Left lung (tissue), 10 donors: Measurements from ENCODE around the gene ZNF91. TPM values are rescaled to one million over a fixed set of nuclear protein-coding genes. Genes with fewer than 3 reads are reported as not detected.

Experiments used
- ATAC-seq: fragments of 200-7000 bp; cut with Tn5 transposase; one replicate; pipeline ENCODE4 v1.9.1; 2020; ENCODE audit warnings: moderate library complexity
- DNase-seq, 4 donors: peaks; one replicate each; pipeline ENCODE4 v3.0.0-alpha.2; 2013 to 2020
- H3K27ac ChIP-seq, 2 donors: fragments of 200-600 bp; sonication (generic) in 1 of 2; one replicate each; pipeline versions ENCODE4 v1.5.0 to v1.8.0; 2020 to 2021
- H3K27me3 ChIP-seq, 2 donors: fragments of 200-600 bp; sonication (generic) in 1 of 2; one replicate each; pipeline versions ENCODE4 v1.5.0 to v1.8.0; 2020 to 2021
- H3K36me3 ChIP-seq, 2 donors: fragments of 200-600 bp; sonication (generic) in 1 of 2; one replicate each; pipeline versions ENCODE4 v1.5.0 to v1.8.0; 2020 to 2021
- H3K4me1 ChIP-seq, 2 donors: fragments of 200-600 bp; one replicate each; pipeline ENCODE4 v1.8.0; 2021
- H3K4me3 ChIP-seq, 2 donors: fragments of 200-600 bp; sonication (generic) in 1 of 2; one replicate each; pipeline versions ENCODE4 v1.5.0 to v1.8.0; 2020 to 2021; ENCODE audit warnings: mild to moderate bottlenecking in 1 of 2
- H3K9me3 ChIP-seq, 2 donors: fragments of 200-600 bp; sonication (generic) in 1 of 2; one replicate each; pipeline versions ENCODE4 v1.5.0 to v1.8.0; 2020 to 2021
- CTCF ChIP-seq, 2 donors: fragments of 200-600 bp; sonication (generic) in 1 of 2; IDR thresholded peaks; one replicate each; pipeline versions ENCODE4 v1.5.0 to v1.8.0; 2021; ENCODE audit warnings: antibody characterized with exemption in 2 of 2
- intact Hi-C, 2 donors: fragments of 100-400 bp; cut with DNase I; formaldehyde crosslinking; loops; one replicate each; pipeline versions ENCODE4 v1.11.2 to v1.14.2; 2022
- polyA plus RNA-seq, 6 donors: library from polyadenylated mRNA; unstranded; fragments of 120-200 nt; gene quantifications; one replicate each; pipeline ENCODE4 v1.2.1, GENCODE V29; 2013; ENCODE audit not compliant: insufficient read length in 6 of 6
- total RNA-seq, 2 donors: library from RNA; stranded (reverse); fragmentation: NEBNext Ultra II Directional; extraction: Animal tissue kit (Norgen Biotek cat#: 25700); gene quantifications; one replicate each; pipeline ENCODE4 v1.2.1, GENCODE V29; 2021
- donor health status: DM: no; HTN: yes; CAD: no.
- donor health status: DM: no; HTN: no; CAD: no.

Gene ZNF91
- total and polyA plus RNA-seq, 8 donors: 36.8 to 72.1 (median 60.1) TPM

- Histone ChIP-seq H3K27ac (no peak overlapping the region), H3K4me1 (no peaks in the 10 kb centered on the region), H3K36me3 (no peaks in the 10 kb centered on the region), H3K27me3 (peaks cover 0 to 31% of the 10 kb centered on the region in 2 donors), H3K9me3 (peaks cover 0 to 4% of the 10 kb centered on the region in 2 donors), H3K4me3 (peak overlapping the region in 1 of 2 donors; percentile 30)
- no peak for TF ChIP-seq CTCF (IDR thresholded peaks at IDR 0.05)
- intact Hi-C loops: no loop called here
- DNase-seq (no peak), ATAC-seq (peak; percentile 10)
Measured at GRCh38 chr19:23415034-23415433, 19.8 kb upstream of the ZNF91 start.

- no peak for TF ChIP-seq CTCF (IDR thresholded peaks at IDR 0.05)
- Histone ChIP-seq H3K4me1 (no peaks in the 10 kb centered on the region), H3K36me3 (no peaks in the 10 kb centered on the region), H3K4me3 (no peak overlapping the region), H3K9me3 (peaks cover 0 to 13% of the 10 kb centered on the region in 2 donors), H3K27me3 (peaks cover 0 to 15% of the 10 kb centered on the region in 2 donors), H3K27ac (no peak overlapping the region)
- no peak for DNase-seq
- ATAC-seq: no peak
- intact Hi-C loops: no loop called here
Measured at GRCh38 chr19:23410155-23410554, 14.9 kb upstream of the ZNF91 start.

GRCh38 chr19:23409392-23410048 is 14.2 kb upstream of the ZNF91 start:
- intact Hi-C loops: no loop called here
- DNase-seq: no peak
- Histone ChIP-seq H3K4me3 (no peak overlapping the region), H3K4me1 (no peaks in the 10 kb centered on the region), H3K9me3 (peaks cover 0 to 16% of the 10 kb centered on the region in 2 donors), H3K36me3 (no peaks in the 10 kb centered on the region), H3K27ac (no peak overlapping the region), H3K27me3 (peaks cover 0 to 9% of the 10 kb centered on the region in 2 donors)
- no peak for ATAC-seq
- TF ChIP-seq CTCF (IDR thresholded peaks at IDR 0.05): no peak

GRCh38 chr19:23407616-23408133 is 12.4 kb upstream of the ZNF91 start:
- no peaks in the 10 kb centered on the region for H3K4me1 ChIP-seq
- no peaks in the 10 kb centered on the region for H3K36me3 ChIP-seq
- H3K27me3 ChIP-seq: no peaks in the 10 kb centered on the region
- ATAC-seq (no peak), DNase-seq (no peak)
- peaks cover 0 to 16% of the 10 kb centered on the region in 2 donors for H3K9me3 ChIP-seq
- TF ChIP-seq CTCF (IDR thresholded peaks at IDR 0.05): no peak
- intact Hi-C loops: no loop called here
- no peak overlapping the region for H3K27ac ChIP-seq
- H3K4me3 ChIP-seq: no peak overlapping the region

GRCh38 chr19:23406721-23407120 is 11.4 kb upstream of the ZNF91 start:
- H3K27me3 ChIP-seq: no peaks in the 10 kb centered on the region
- no peaks in the 10 kb centered on the region for H3K36me3 ChIP-seq
- H3K4me3 ChIP-seq: no peak overlapping the region
- no peak for DNase-seq
- intact Hi-C loops: no loop called here
- no peak for ATAC-seq
- H3K9me3 ChIP-seq: peaks cover 0 to 16% of the 10 kb centered on the region in 2 donors
- no peak for TF ChIP-seq CTCF (IDR thresholded peaks at IDR 0.05)
- H3K27ac ChIP-seq: no peak overlapping the region
- no peaks in the 10 kb centered on the region for H3K4me1 ChIP-seq
